Right ventricle myocardium superior (tissue), 1 donor: ENCODE data around the gene DIP2A. TPM values are rescaled to one million over a fixed set of nuclear protein-coding genes. Genes with fewer than 3 reads are reported as not detected.
"Not testable (repeated sequence)": the region's sequence is repeated elsewhere in the genome, so short reads cannot be mapped to it uniquely, and the experiment has no call there.

Source experiments
- ATAC-seq: fragments of 200-7000 bp; cut with Tn5 transposase; one replicate; pipeline ENCODE4 v1.9.1; 2020; ENCODE audit warnings: mild to moderate bottlenecking; ENCODE audit not compliant: poor library complexity
- DNase-seq: peaks from one replicate; pipeline ENCODE4 v3.0.0-alpha.2; 2020
- intact Hi-C: fragments of 100-400 bp; cut with DNase I; formaldehyde crosslinking; loops from one replicate; pipeline ENCODE4 v1.11.2; 2022
- total RNA-seq: library from RNA; stranded (reverse); fragmentation: NEBNext Ultra II Directional; extraction: Animal tissue kit (Norgen Biotek cat#: 25700); gene quantifications from one replicate; pipeline ENCODE4 v1.2.1, GENCODE V29; 2021
- donor health status: DM: no; HTN: yes; CAD: no; lungs with severe emphysema.

Gene DIP2A
- total RNA-seq, 1 donor from 2014 or later = 21.6 TPM

GRCh38 chr21:46423546-46424038 is 35.1 kb upstream of the DIP2A start:
- ATAC-seq (no peak), DNase-seq (peak; percentile 0)
- intact Hi-C loops = no loop called here

GRCh38 chr21:46424039-46424591 is 34.6 kb upstream of the DIP2A start:
- ATAC-seq = no peak

GRCh38 chr21:46424621-46425020 is 34.1 kb upstream of the DIP2A start:
- DNase-seq (peak; percentile 37), ATAC-seq (no peak)
- intact Hi-C loops = no loop called here

More at GRCh38 chr21:46424039-46424591, 34.6 kb upstream of the DIP2A start:
- DNase-seq = peak; percentile 33
- intact Hi-C loops = no loop called here

GRCh38 chr21:46425041-46425440 is 33.6 kb upstream of the DIP2A start:
- intact Hi-C loops = no loop called here
- ATAC-seq = no peak
- DNase-seq = peak; percentile 33

- intact Hi-C loops = no loop called here
- peak; percentile 50 for DNase-seq
- ATAC-seq = no peak
Measured at GRCh38 chr21:46425571-46425970, 33.1 kb upstream of the DIP2A start.

- DNase-seq = peak; percentile 21
- intact Hi-C loops = no loop called here
- no peak for ATAC-seq
Measured at GRCh38 chr21:46426313-46427046, 32.2 kb upstream of the DIP2A start.

GRCh38 chr21:46427516-46427915 is 31.2 kb upstream of the DIP2A start:
- intact Hi-C loops = no loop called here
- no peak for ATAC-seq
- DNase-seq = no peak

GRCh38 chr21:46428286-46428685 is 30.4 kb upstream of the DIP2A start:
- no peak for ATAC-seq
- DNase-seq = peak; percentile 26
- intact Hi-C loops = no loop called here

GRCh38 chr21:46428987-46429710 is 29.5 kb upstream of the DIP2A start:
- ATAC-seq = no peak
- peak; percentile 37 for DNase-seq
- intact Hi-C loops = no loop called here

GRCh38 chr21:46429754-46430681 is 28.7 kb upstream of the DIP2A start:
- no peak for ATAC-seq
- DNase-seq = peak; percentile 25
- intact Hi-C loops = no loop called here

- intact Hi-C loops = no loop called here
- ATAC-seq (no peak), DNase-seq (no peak)
Measured at GRCh38 chr21:46431448-46431847, 27.2 kb upstream of the DIP2A start.

- intact Hi-C loops = no loop called here
- DNase-seq = no peak
- peak; percentile 9 for ATAC-seq
Measured at GRCh38 chr21:46431884-46432488, 26.7 kb upstream of the DIP2A start.

- intact Hi-C loops, ATAC-seq: not testable (repeated sequence)
Measured at GRCh38 chr21:46433116-46433515, 25.6 kb upstream of the DIP2A start.

GRCh38 chr21:46434322-46434958 is 24.3 kb upstream of the DIP2A start:
- intact Hi-C loops = no loop called here
- DNase-seq = no peak
- no peak for ATAC-seq

More at GRCh38 chr21:46433116-46433515, 25.6 kb upstream of the DIP2A start:
- DNase-seq = not testable (repeated sequence)

GRCh38 chr21:46435786-46436227 is 22.9 kb upstream of the DIP2A start:
- DNase-seq = no peak

GRCh38 chr21:46436621-46437020 is 22.1 kb upstream of the DIP2A start:
- DNase-seq = no peak
- no peak for ATAC-seq
- intact Hi-C loops = no loop called here

More at GRCh38 chr21:46435786-46436227, 22.9 kb upstream of the DIP2A start:
- intact Hi-C loops = no loop called here
- no peak for ATAC-seq

- DNase-seq (no peak), ATAC-seq (no peak)
- intact Hi-C loops = no loop called here
Measured at GRCh38 chr21:46437096-46437498, 21.6 kb upstream of the DIP2A start.

- DNase-seq = no peak
- intact Hi-C loops = no loop called here
- ATAC-seq = no peak
Measured at GRCh38 chr21:46437511-46437910, 21.2 kb upstream of the DIP2A start.
